ENCODE results near the gene LONP2. TPM values are rescaled to one million over a fixed set of nuclear protein-coding genes. Genes with fewer than 3 reads are reported as not detected.
A peak's percentile ranks its signal among the peaks of the same experiment; 100 is the strongest.

Gene LONP2
- polyA plus RNA-seq, 1 donor from 2014 or later: 38.6 TPM

DNA sequence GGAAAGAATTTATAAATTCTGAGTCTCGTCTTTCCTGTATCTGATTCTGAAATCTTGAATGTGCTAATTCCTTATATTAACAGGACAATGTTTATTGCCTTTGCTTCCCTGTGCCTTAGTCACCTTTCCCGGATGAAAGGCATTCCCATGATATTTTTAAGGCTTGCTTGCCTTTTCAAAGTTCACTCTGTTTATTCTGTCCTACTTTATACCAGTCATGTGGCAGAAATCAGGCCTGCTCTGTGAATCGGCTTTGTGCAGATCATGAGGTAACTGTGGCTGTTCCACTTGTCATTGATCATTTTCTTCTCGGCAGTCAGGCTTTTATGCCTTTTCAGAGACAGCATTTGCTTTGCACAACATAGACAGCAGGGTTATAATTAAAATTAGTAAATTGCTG, 32.0 kb downstream of the LONP2 start:
- H3K9ac ChIP-seq (ENCODE audit: low read length): no peak overlapping the region
- no peaks in the 10 kb centered on the region for H3K27me3 ChIP-seq (ENCODE audit: insufficient read depth, low read depth, low read length)
- no peaks in the 10 kb centered on the region for H4K20me1 ChIP-seq (ENCODE audit: insufficient read depth)
- no peaks in the 10 kb centered on the region for H3F3A ChIP-seq (ENCODE audit: insufficient read depth, low read length, poor library complexity, severe bottlenecking)
- no peak overlapping the region for H2AFZ ChIP-seq (ENCODE audit: low read depth, low read length)
- H3K9me3 ChIP-seq (ENCODE audit: low read length): no peaks in the 10 kb centered on the region
- no peaks in the 10 kb centered on the region for H3K79me2 ChIP-seq (replicated peaks; ENCODE audit: insufficient read depth, low read length)
- H3K4me3 ChIP-seq (ENCODE audit: low read length): no peak overlapping the region
- H3K36me3 ChIP-seq (ENCODE audit: insufficient read depth, low read length): peaks cover 7% of the 10 kb centered on the region
- no peaks in the 10 kb centered on the region for H3K9me2 ChIP-seq (ENCODE audit: insufficient read depth, low read length)
- TF ChIP-seq TAF1 (IDR thresholded peaks at IDR 0.05; ENCODE audit: low read depth): no peak
- TF ChIP-seq SMC3 (conservative IDR thresholded peaks at IDR 0.05; ENCODE audit: poor library complexity): peak; percentile 22
- TF ChIP-seq MXI1 (conservative IDR thresholded peaks at IDR 0.05; ENCODE audit: poor library complexity, severe bottlenecking): peak; percentile 33
- peak; percentile 27 for TF ChIP-seq RAD21 (conservative IDR thresholded peaks at IDR 0.05)
- TF ChIP-seq POLR2AphosphoS5 (IDR thresholded peaks at IDR 0.05): no peak
- TF ChIP-seq EP300 (conservative IDR thresholded peaks at IDR 0.05; ENCODE audit: poor library complexity, severe bottlenecking): peak; percentile 32
- TF ChIP-seq, protein P1, sequence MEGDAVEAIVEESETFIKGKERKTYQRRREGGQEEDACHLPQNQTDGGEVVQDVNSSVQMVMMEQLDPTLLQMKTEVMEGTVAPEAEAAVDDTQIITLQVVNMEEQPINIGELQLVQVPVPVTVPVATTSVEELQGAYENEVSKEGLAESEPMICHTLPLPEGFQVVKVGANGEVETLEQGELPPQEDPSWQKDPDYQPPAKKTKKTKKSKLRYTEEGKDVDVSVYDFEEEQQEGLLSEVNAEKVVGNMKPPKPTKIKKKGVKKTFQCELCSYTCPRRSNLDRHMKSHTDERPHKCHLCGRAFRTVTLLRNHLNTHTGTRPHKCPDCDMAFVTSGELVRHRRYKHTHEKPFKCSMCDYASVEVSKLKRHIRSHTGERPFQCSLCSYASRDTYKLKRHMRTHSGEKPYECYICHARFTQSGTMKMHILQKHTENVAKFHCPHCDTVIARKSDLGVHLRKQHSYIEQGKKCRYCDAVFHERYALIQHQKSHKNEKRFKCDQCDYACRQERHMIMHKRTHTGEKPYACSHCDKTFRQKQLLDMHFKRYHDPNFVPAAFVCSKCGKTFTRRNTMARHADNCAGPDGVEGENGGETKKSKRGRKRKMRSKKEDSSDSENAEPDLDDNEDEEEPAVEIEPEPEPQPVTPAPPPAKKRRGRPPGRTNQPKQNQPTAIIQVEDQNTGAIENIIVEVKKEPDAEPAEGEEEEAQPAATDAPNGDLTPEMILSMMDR (IDR thresholded peaks at IDR 0.05; ENCODE audit: poor library complexity, severe bottlenecking): no peak
- TF ChIP-seq, protein P2, sequence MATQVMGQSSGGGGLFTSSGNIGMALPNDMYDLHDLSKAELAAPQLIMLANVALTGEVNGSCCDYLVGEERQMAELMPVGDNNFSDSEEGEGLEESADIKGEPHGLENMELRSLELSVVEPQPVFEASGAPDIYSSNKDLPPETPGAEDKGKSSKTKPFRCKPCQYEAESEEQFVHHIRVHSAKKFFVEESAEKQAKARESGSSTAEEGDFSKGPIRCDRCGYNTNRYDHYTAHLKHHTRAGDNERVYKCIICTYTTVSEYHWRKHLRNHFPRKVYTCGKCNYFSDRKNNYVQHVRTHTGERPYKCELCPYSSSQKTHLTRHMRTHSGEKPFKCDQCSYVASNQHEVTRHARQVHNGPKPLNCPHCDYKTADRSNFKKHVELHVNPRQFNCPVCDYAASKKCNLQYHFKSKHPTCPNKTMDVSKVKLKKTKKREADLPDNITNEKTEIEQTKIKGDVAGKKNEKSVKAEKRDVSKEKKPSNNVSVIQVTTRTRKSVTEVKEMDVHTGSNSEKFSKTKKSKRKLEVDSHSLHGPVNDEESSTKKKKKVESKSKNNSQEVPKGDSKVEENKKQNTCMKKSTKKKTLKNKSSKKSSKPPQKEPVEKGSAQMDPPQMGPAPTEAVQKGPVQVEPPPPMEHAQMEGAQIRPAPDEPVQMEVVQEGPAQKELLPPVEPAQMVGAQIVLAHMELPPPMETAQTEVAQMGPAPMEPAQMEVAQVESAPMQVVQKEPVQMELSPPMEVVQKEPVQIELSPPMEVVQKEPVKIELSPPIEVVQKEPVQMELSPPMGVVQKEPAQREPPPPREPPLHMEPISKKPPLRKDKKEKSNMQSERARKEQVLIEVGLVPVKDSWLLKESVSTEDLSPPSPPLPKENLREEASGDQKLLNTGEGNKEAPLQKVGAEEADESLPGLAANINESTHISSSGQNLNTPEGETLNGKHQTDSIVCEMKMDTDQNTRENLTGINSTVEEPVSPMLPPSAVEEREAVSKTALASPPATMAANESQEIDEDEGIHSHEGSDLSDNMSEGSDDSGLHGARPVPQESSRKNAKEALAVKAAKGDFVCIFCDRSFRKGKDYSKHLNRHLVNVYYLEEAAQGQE (IDR thresholded peaks at IDR 0.05; ENCODE audit: borderline replicate concordance): no peak
- no peak for TF ChIP-seq EZH2 (IDR thresholded peaks at IDR 0.05; ENCODE audit: borderline replicate concordance, insufficient read depth, low read length, poor library complexity, severe bottlenecking)
- peak overlapping the region; percentile 25 for H3K27ac ChIP-seq (ENCODE audit: low read length)
- H3K4me2 ChIP-seq (ENCODE audit: low read length): no peak overlapping the region

- TF ChIP-seq SMC3 (conservative IDR thresholded peaks at IDR 0.05; ENCODE audit: poor library complexity) (no peak), EP300 (conservative IDR thresholded peaks at IDR 0.05; ENCODE audit: poor library complexity, severe bottlenecking) (no peak), TAF1 (IDR thresholded peaks at IDR 0.05; ENCODE audit: low read depth) (no peak), MXI1 (conservative IDR thresholded peaks at IDR 0.05; ENCODE audit: poor library complexity, severe bottlenecking) (no peak), EZH2 (IDR thresholded peaks at IDR 0.05; ENCODE audit: borderline replicate concordance, insufficient read depth, low read length, poor library complexity, severe bottlenecking) (no peak)
- TF ChIP-seq, protein P2 (IDR thresholded peaks at IDR 0.05; ENCODE audit: borderline replicate concordance): no peak
- TF ChIP-seq, protein P1 (IDR thresholded peaks at IDR 0.05; ENCODE audit: poor library complexity, severe bottlenecking): no peak
Measured at GRCh38 chr16:48277158-48277557, 33.1 kb downstream of the LONP2 start.

More at GRCh38 chr16:48277158-48277557, 33.1 kb downstream of the LONP2 start:
- no peaks in the 10 kb centered on the region for H3K9me3 ChIP-seq (ENCODE audit: low read length)
- no peak overlapping the region for H3K4me2 ChIP-seq (ENCODE audit: low read length)
- peaks cover 7% of the 10 kb centered on the region for H3K36me3 ChIP-seq (ENCODE audit: insufficient read depth, low read length)
- no peaks in the 10 kb centered on the region for H3K9me2 ChIP-seq (ENCODE audit: insufficient read depth, low read length)
- no peaks in the 10 kb centered on the region for H3K27me3 ChIP-seq (ENCODE audit: insufficient read depth, low read depth, low read length)
- no peak overlapping the region for H3K4me3 ChIP-seq (ENCODE audit: low read length)
- no peak overlapping the region for H3K27ac ChIP-seq (ENCODE audit: low read length)
- H3K79me2 ChIP-seq (replicated peaks; ENCODE audit: insufficient read depth, low read length): no peaks in the 10 kb centered on the region
- H2AFZ ChIP-seq (ENCODE audit: low read depth, low read length): no peak overlapping the region
- no peaks in the 10 kb centered on the region for H3F3A ChIP-seq (ENCODE audit: insufficient read depth, low read length, poor library complexity, severe bottlenecking)
- no peak overlapping the region for H3K9ac ChIP-seq (ENCODE audit: low read length)
- no peaks in the 10 kb centered on the region for H4K20me1 ChIP-seq (ENCODE audit: insufficient read depth)

Measured in neural cell (in vitro differentiated cells).